Activated T-helper 2 cell treated with anti-CD3 and anti-CD28 coated beads, Interferon-gamma antibody, Interleukin-2, Interleukin-4, amounts not matched to agents 10 μg/mL and 5 μg/mL and 100 μg/mL, durations not matched to agents 14 hours and 24 hours and 36 hours (primary cell): ENCODE measurements around the gene CCNYL1. TPM values are rescaled to one million over a fixed set of nuclear protein-coding genes. Genes with fewer than 3 reads are reported as not detected.
"Not testable (repeated sequence)": the region's sequence is repeated elsewhere in the genome, so short reads cannot be mapped to it uniquely, and the experiment has no call there.

ENCODE experiments used
- DNase-seq: peaks from one replicate; pipeline ENCODE4 v3.0.0; 2021; ENCODE audit warnings: low spot score
- H3K27ac Mint-ChIP-seq: one replicate; pipeline ENCODE4 v1.8.0; 2021; ENCODE audit warnings: mixed read lengths
- H3K27me3 Mint-ChIP-seq: one replicate; pipeline ENCODE4 v1.8.0; 2021; ENCODE audit warnings: low read depth, mixed read lengths
- H3K36me3 Mint-ChIP-seq: one replicate; pipeline ENCODE4 v1.8.0; 2021; ENCODE audit warnings: low read depth, mixed read lengths
- H3K4me1 Mint-ChIP-seq: one replicate; pipeline ENCODE4 v1.8.0; 2021; ENCODE audit warnings: low read depth, mixed read lengths
- H3K4me3 Mint-ChIP-seq: one replicate; pipeline ENCODE4 v1.8.0; 2021; ENCODE audit warnings: low read depth, mild to moderate bottlenecking, moderate library complexity, mixed read lengths
- H3K9me3 Mint-ChIP-seq: one replicate; pipeline ENCODE4 v1.8.0; 2021; ENCODE audit warnings: mixed read lengths
- intact Hi-C: fragments of 100-400 bp; cut with micrococcal nuclease; formaldehyde crosslinking; loops from one replicate; pipeline ENCODE4 v1.15.1; 2023
- total RNA-seq: library from RNA; stranded (reverse); gene quantifications from 2 replicates; pipeline ENCODE4 v1.2.3, GENCODE V29; 2022

The CCNYL1 gene
- total RNA-seq, 1 donor from 2014 or later: 8.2 TPM

DNA sequence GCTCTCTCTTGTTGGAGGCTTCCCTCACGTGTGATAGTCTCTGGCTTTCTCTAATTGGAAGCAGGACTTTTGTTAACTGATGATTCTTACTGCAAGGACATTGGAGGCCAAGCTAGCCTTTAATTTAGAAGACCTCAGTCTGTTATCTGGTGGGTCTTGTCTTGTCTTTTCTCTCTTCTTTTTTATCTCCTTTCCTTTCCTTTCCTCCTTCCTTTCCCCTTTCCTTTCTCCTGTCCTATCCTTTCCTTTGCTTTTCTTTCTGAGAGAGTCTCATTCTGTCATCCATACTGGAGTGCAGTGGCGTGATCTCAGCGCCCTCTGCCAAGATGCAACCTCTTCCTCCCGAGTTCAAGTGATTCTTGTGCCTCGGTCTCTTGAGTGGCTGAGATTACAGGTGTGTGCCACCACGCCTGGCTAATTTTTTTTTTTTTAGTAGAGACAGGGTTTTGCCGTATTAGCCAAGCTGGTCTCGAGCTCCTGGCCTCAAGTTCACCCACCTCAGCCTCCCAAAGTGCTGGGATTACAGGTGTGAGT lies 18.1 kb downstream of the CCNYL1 start:
- Mint-ChIP-seq H3K4me3 (no peak overlapping the region), H3K27me3 (no peaks in the 10 kb centered on the region), H3K4me1 (peaks cover 7% of the 10 kb centered on the region), H3K27ac (no peak overlapping the region), H3K36me3 (peaks cover 8% of the 10 kb centered on the region), H3K9me3 (no peaks in the 10 kb centered on the region)
- intact Hi-C loops: no loop called here
- DNase-seq: no peak

DNA sequence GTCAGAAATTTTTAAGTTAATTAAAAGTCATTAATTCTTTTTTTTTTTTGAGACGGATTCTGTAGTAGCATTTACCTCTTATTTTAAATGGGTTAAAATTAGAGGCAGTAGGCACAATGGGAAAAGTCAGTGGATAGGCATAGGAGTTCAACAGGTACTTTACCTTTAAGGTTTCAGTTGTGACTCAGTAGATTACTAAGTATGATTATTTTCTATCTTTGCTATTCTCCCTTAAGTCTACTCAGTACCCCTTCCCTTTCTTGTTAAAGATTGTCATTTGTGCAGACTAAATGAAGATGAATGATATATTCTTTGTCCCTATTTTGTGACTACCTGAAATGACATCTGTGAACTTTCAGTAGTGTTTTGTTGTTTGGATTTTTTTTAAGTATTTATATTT lies 19.7 kb downstream of the CCNYL1 start:
- no peaks in the 10 kb centered on the region for H3K27me3 Mint-ChIP-seq
- intact Hi-C loops: no loop called here
- peaks cover 14% of the 10 kb centered on the region for H3K36me3 Mint-ChIP-seq
- H3K4me1 Mint-ChIP-seq: peaks cover 6% of the 10 kb centered on the region
- H3K27ac Mint-ChIP-seq: no peak overlapping the region
- DNase-seq: no peak
- no peak overlapping the region for H3K4me3 Mint-ChIP-seq
- H3K9me3 Mint-ChIP-seq: no peaks in the 10 kb centered on the region

DNA sequence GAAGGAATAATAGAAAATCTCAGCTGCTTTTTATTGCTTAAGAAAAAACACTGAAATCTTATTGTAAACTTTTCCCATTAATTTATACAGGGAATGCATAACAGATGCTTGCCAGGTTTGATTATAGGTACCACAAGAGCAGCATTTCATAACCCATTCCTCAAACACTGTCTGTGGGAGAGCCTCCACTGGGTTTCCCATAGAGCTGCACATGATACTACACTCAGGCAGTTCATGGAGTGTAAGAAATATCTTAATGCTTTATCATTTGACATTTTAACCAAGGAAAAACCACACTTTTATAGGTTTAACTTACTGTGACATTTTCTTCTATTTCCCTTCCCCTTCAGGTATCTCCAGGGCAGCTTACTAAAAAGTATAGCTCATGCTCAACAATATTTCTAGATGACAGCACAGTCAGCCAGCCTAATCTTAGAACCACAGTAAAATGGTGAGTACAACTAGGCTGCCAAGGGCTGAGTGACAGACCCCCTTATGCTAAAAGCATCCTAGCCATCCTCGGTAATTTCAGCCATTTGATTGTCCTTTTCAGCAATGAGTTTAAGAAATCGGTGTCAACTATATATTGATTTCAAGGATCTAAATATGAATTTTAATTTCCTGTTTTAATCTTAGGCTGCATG lies 22.3 kb downstream of the CCNYL1 start:
- Mint-ChIP-seq H3K4me3 (no peak overlapping the region), H3K27ac (no peak overlapping the region), H3K9me3 (no peaks in the 10 kb centered on the region), H3K4me1 (peaks cover 3% of the 10 kb centered on the region), H3K27me3 (no peaks in the 10 kb centered on the region), H3K36me3 (peaks cover 14% of the 10 kb centered on the region)
- intact Hi-C loops: no loop called here
- no peak for DNase-seq

DNA sequence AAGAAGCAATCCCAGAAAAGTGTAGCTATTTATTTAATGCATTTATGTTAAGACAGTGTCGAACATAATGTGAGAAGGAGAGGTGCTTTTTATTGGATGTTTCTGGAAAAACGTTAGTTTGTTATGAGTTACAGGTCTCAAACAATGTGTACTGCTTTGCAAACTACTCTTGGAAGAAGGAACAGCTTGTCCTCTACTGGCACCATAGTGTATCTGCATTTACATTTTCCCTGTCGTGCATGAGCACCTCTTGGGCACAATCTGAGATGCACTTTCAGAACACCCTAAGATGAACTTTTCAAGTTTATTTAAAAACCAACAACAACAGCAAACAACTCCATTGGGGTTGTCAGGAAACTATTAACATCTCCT lies 22.8 kb downstream of the CCNYL1 start:
- Mint-ChIP-seq H3K4me1 (peaks cover 3% of the 10 kb centered on the region), H3K4me3 (no peak overlapping the region), H3K27ac (no peak overlapping the region), H3K9me3 (no peaks in the 10 kb centered on the region), H3K27me3 (no peaks in the 10 kb centered on the region), H3K36me3 (peaks cover 14% of the 10 kb centered on the region)
- DNase-seq: no peak
- intact Hi-C loops: no loop called here

DNA sequence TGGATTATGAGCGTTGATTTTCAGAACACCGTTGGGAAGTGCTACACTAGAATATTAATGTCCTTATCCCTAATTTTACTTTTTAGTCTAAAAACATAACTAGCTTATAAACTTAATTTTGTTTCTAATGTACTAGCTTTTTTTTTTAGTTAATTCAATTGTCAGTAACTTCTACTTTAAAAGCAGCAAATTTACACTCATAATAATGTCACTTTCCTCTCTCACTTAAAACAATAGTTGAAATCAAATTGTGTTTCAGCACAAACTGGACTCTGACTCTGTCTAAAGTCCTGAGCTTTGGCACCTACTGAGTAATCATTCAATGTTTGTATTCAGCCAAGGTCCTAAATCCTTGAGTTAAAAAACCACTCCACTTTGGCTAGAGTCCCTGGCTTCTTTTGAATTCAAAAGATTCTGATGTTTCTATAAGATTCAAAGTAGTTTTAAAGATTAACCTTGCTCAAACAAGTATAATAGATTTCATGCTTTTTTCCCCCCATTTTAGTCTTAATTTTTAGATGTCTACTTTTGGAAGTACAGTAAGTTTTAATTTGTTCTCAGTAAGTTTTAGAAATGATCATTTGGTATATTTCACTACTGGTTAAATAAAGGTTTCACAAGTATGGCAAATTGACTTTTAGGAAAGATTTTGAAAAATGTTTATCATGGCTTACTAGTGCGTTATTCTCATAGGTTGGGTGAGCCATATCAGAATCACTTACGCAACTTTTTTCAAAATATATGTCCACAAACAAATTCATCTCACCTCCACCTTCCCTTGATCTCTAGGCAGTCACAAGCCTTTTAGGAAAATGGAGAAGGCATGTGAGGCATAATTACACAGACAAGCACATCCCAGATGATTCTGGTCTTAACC lies 23.4 kb downstream of the CCNYL1 start:
- Mint-ChIP-seq H3K27ac (no peak overlapping the region), H3K27me3 (no peaks in the 10 kb centered on the region), H3K9me3 (no peaks in the 10 kb centered on the region), H3K4me3 (no peak overlapping the region), H3K36me3 (peaks cover 10% of the 10 kb centered on the region), H3K4me1 (peaks cover 3% of the 10 kb centered on the region)
- no peak for DNase-seq
- intact Hi-C loops: no loop called here

DNA sequence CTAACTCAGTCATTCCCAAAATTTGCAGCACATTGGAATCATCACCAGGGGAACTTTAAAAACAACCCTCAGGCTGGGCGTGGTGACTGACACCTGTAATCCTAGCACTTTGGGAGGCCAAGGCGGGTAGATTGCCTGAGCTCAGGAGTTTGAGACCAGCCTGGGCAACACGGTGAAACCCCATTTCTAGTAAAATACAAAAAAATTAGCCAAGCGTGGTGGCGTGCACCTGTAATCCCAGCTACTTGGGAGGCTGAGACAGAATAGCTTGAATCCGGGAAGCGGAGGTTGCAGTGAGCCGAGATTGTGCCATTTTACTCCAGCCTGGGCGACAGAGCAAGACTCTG lies 24.0 kb downstream of the CCNYL1 start:
- H3K4me3 Mint-ChIP-seq, DNase-seq, H3K27me3 Mint-ChIP-seq, intact Hi-C loops, H3K36me3 Mint-ChIP-seq, H3K4me1 Mint-ChIP-seq, H3K27ac Mint-ChIP-seq, H3K9me3 Mint-ChIP-seq: not testable (repeated sequence)

DNA sequence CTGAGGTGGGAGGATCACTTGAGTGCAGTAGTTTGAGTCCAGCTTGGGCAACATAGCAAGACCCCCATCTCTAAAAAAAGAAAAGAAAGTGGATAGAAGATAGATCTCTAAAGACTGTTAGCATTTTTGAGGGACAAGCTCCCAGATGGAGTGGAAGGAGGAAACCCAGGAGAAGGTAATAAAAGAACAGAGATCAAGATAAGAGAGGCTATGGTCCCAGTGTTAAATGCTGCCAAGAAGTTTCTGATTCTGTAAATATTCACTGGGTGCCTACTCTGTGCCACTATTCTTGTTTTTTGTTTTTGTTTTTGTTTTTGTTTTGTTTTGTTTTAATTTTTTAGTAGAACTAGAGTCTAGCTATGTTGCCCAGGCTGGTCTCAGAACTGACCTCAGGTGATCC lies 32.1 kb downstream of the CCNYL1 start:
- intact Hi-C loops: no loop called here

DNA sequence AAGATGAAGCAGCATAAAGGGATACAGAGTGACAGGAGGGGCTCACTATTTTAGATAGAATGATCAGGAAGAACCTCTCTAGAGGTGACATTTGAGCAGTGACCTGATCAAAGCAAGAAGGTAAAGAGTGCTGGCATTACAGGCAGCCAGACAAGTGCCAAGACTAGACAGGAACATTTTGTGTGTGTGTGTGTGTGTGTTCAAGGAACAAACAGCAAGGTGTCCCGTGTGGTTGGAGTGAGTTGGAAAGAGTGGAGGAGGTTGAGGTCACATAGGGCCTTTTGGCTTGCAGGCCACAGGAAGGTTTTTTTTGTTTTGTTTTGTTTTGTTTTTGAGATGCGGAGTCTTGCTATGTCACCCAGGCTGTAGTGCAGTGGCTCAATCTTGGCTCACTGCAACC lies 32.6 kb downstream of the CCNYL1 start:
- H3K9me3 Mint-ChIP-seq: no peaks in the 10 kb centered on the region
- H3K36me3 Mint-ChIP-seq: no peaks in the 10 kb centered on the region
- no peaks in the 10 kb centered on the region for H3K27me3 Mint-ChIP-seq
- no peak overlapping the region for H3K27ac Mint-ChIP-seq
- H3K4me1 Mint-ChIP-seq: no peaks in the 10 kb centered on the region
- no peak overlapping the region for H3K4me3 Mint-ChIP-seq
- intact Hi-C loops: no loop called here
- no peak for DNase-seq

More for the DNA sequence above, 32.1 kb downstream of the CCNYL1 start:
- no peak for DNase-seq
- Mint-ChIP-seq H3K27me3 (no peaks in the 10 kb centered on the region), H3K4me1 (no peaks in the 10 kb centered on the region), H3K4me3 (no peak overlapping the region), H3K9me3 (no peaks in the 10 kb centered on the region), H3K36me3 (no peaks in the 10 kb centered on the region), H3K27ac (no peak overlapping the region)

DNA sequence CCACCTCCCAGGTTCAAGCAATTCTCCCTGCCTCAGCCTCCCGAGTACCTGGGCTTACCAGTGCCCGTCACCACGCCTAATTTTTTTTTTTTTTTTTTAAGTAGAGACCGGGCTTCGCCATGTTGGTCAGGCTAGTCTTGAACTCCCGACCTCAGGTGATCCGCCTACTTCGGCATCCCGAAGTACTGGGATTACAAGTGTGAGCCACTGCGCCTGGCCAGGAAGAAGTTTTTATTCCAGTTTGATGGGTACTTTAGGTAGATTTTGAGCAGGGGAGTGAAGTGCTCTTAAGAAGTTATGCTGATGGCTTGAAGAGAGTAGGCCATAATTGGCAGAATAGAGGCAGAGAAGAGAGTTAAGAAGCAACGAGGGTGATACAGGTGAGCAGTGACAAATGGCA lies 33.0 kb downstream of the CCNYL1 start:
- intact Hi-C loops: no loop called here
- Mint-ChIP-seq H3K4me1 (no peaks in the 10 kb centered on the region), H3K4me3 (no peak overlapping the region), H3K9me3 (no peaks in the 10 kb centered on the region), H3K27me3 (no peaks in the 10 kb centered on the region), H3K36me3 (no peaks in the 10 kb centered on the region), H3K27ac (no peak overlapping the region)
- DNase-seq: no peak

DNA sequence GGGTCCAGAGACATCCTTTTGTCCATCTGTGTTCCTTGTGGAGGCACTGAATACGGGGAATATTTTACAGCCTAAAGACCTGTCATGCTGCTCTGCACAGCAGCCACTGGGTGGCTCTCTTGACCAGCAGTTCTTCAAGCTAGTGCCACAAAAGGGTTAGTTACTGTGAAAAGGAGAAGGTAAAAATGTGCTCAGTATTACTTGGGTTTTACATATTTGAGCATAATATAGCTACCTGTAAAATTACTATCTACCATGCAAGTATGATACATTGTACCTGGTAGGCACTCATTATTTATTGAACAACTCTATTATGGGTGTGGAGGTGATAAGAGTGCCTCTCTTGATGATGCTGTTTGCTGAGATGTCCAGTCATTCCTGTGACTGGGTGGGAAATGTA lies 34.7 kb downstream of the CCNYL1 start:
- no peak for DNase-seq
- Mint-ChIP-seq H3K4me3 (no peak overlapping the region), H3K27ac (no peak overlapping the region), H3K36me3 (no peaks in the 10 kb centered on the region), H3K4me1 (no peaks in the 10 kb centered on the region), H3K27me3 (no peaks in the 10 kb centered on the region), H3K9me3 (no peaks in the 10 kb centered on the region)
- intact Hi-C loops: loop anchor here (1.0 kb wide), 3 partner anchors 227 to 326 kb away; no protein-coding TSS in a partner anchor

DNA sequence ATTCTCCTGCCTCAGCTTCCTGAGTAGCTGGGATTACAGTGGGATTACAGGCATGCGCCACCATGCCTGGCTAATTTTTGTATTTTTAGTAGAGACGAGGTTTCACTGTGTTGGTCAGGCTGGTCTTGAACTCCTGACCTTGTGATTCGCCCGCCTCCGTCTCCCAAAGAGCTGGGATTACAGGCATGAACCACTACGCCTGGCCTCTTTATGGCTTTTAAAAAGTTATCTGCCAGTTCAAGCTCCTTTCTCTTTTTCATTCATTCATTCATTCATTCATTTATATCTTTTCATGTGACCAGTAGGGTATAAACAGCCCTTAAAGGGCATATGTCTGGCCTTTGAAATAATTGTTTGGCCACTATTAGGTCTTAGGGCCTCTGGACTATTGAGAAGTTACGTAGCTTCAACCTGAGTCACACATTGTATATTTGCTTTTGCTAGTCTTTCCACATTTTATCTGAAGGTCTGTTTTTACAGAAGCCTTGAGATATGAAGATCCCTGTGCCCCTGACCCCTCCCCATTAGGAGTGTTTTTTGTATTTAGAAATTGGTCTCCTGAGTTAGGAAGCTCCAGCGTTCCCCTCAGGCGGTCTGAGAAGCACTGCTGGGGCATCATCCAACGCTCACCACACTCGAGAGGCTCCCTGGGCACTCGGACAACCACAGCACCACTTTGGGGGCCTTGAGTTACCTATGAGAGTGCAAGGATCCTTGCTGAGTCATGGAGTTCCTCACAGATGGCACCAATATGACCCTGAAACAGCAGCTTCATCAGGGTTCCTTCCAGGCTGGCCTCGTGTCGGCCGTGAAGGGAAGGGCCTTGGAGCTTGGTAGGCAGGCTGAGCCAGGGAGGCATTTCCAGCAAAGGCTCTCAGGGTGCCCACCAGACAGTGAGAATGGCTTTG lies 36.5 kb downstream of the CCNYL1 start:
- no peak for DNase-seq
- Mint-ChIP-seq H3K36me3 (no peaks in the 10 kb centered on the region), H3K27me3 (no peaks in the 10 kb centered on the region), H3K4me3 (no peak overlapping the region), H3K9me3 (no peaks in the 10 kb centered on the region), H3K27ac (no peak overlapping the region), H3K4me1 (no peaks in the 10 kb centered on the region)
- intact Hi-C loops: no loop called here

DNA sequence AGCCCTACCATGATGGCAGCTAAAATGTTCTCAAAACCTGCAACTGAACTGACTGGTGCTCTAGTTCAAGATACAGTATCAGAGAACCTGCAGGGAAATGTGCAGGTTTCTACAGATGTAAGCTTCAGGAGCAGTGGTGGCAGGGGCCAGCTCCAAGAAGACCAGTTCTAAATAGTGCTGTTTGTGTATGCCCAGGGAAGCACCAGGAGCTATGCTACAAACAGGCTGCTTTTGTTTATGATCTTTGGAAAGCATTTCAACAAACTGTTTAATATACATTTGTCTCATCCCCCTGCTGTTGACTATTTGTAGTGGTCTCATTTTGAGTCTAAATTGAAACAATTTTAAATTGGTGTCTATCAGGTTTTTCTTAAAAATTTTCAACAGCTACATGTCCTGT lies 37.6 kb downstream of the CCNYL1 start:
- H3K9me3 Mint-ChIP-seq: no peaks in the 10 kb centered on the region
- no peak for DNase-seq
- H3K27ac Mint-ChIP-seq: no peak overlapping the region
- intact Hi-C loops: no loop called here
- H3K4me1 Mint-ChIP-seq: no peaks in the 10 kb centered on the region
- no peaks in the 10 kb centered on the region for H3K27me3 Mint-ChIP-seq
- no peak overlapping the region for H3K4me3 Mint-ChIP-seq
- H3K36me3 Mint-ChIP-seq: peaks cover 1% of the 10 kb centered on the region
